Mesangial cell (primary cell): ENCODE measurements around the gene FAM151A. TPM values are rescaled to one million over a fixed set of nuclear protein-coding genes. Genes with fewer than 3 reads are reported as not detected.

Source experiments
- total RNA-seq: library from RNA; depleted of rRNA; stranded (reverse); fragments of >200 nt; gene quantifications from 2 replicates; pipeline ENCODE4 v1.2.3, GENCODE V29; 2015

FAM151A gene
- not detected in 2 replicates for total RNA-seq

DNA sequence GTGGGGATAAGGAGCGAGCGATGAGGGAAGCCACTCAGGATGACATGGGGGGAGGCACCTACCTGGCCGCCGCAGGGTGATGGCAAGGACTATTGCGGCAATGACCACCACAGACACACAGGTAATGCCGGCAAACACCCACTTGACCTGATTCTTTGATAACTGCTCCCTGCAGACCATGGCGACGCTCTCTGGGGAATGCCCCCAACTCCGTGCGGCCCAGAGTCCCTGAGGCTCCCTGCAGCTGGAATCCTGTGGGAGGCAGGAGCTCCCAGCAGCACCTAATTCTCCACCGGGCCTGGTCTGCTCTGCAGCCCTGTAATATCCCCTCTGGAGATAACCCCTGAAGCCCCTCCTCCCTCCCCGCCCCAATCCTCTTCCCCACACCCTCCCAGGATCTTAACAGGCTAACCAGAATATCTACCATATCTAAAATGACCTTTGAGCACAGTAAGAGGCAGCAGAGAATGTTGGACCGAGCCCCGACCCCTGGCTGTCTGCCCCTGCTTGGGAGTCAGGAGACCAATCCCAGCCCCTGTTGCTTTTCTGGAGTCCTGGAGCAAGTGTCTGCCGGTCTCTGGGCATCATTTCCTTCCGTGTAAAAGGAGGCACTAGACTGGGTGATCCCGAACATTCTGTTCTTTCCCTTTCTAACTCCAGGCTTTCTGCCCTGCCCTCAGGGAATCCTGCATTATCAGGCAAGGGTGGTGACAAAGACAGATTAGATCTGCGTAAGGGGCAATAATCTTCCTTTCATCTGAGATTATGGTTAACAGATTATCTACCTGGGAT is at the start of gene FAM151A:
Gene FAM151A (minus strand): TSS at position 310 of the 792 bp plus-strand sequence. CDS start 130 bp downstream, at position 180.

DNA sequence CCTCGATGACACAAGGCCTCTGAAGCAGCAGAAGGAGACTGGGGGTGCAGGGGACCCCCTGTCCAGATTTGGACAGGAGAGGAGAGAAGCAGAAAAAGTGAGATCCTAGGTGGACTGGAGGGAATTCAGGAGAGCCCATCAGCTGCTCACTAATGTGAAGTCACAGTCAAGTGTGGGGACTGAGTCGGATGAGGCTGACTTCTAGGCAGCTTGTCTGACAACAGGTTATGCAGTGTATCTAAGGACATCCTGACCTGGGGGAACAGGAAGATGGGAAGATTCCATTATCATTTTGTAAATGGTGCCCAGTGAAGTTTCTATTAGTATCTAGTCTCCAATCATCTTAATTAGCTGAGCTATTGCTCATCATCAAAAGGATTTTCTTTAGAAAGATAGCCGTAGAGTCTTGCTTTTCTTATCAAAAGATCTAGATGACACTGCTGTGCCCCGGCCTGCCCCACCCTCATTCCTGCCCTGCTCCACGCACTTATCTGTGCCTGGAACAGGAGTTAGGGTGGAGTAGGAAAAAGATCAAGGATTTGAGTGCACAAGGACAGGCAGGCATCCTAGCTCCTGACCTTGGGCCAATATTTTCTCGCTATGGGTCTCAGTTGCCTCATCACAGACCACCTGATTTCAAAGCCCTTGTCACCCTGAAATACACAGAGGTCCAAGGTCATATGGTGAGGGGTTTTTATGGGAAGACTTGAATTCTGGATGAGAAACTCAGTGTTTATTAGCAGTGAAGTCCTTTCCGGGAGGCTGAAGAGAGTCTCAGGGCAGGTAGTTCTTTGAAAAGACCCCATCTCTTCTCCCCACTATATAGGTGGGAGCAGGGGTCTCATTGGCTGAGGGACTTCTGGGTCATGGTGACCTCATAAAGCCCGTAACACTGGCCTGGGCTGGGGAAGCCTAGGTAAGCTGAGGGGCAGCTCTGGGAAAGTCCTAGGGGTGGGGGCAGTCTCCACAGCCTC is 17.8 kb upstream of the FAM151A start, which contains the start of gene MROH7:
Gene MROH7 (plus strand): TSS at position 924 of the 974 bp plus-strand sequence. CDS start 11,141 bp downstream, outside the sequence.

Other genes with a start within 250 kb of the FAM151A start
- gene SSBP3, start 217.1 kb downstream of the FAM151A start, total RNA-seq, result 19.4 and 38.9 TPM in 2 replicates
- gene ACOT11, start 75.3 kb downstream of the FAM151A start, total RNA-seq, result 0.98 and 2.7 TPM in 2 replicates
- gene MROH7, start 18.3 kb upstream of the FAM151A start, total RNA-seq, result 0.13 TPM in 1 of 2 replicates, not detected in the other
- 12.5 and 19.1 TPM in 2 replicates for gene TTC4, start 92.3 kb upstream of the FAM151A start, total RNA-seq
- gene PARS2, start 141.0 kb upstream of the FAM151A start, total RNA-seq, result 5.5 and 9.0 TPM in 2 replicates
- gene TTC22, start 177.8 kb upstream of the FAM151A start, total RNA-seq, result under 0.01 and 0.76 TPM in 2 replicates